GM18519 (cell line): ENCODE measurements around the gene BNIP3.

Source experiments
- ATAC-seq: cut with Tn5 transposase; IDR thresholded peaks from one replicate; pipeline ENCODE4 v1.9.1; 2021; ENCODE audit warnings: mild to moderate bottlenecking, moderate library complexity; ENCODE audit not compliant: unreplicated experiment, low FRiP score

BNIP3 gene

DNA sequence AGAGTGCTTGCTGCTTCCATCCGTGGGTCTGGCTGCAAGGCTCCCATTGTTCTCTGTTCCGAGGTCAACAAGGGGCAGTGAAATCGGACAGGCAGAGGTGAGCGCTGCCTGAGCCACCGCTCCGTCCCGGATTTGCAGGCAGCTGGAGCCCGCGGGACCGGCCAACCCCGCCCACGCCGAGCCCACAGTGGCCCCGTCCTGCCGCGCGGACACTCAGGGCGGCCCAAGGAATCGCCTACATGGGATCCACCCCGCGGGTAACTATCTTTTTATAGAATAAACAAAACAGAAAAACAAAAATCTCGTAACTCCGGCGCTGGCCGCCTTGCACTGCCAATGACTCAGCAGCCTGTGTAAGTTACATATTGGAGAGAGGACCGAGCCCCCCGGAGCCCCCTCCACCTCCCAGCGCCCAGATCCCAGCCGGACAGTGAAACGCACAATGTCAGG is 1.9 kb downstream of the BNIP3 start:
- no peak for ATAC-seq

DNA sequence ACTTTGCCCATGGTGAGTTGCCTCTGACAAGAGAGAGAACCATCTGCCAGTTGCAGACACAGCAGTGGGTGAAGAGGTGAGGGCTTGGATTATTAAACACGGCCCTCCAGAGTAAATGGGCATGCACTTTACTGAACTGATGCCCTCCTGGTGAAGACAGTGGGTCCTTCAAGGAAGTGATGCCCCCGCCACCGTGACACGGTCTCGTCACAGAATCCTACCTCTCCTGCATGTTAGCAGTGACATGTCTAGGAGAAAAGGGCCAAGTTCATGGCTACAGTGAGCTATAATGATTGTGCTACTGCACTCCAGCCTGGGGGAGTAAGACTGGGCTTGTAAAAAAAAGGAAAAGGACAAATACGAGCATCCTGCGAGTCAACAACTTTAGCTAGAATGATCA is 2.4 kb downstream of the BNIP3 start:
- no peak for ATAC-seq

- ATAC-seq, result no peak
Measured at GRCh38 chr10:131978851-131979250, 2.9 kb downstream of the BNIP3 start.

DNA sequence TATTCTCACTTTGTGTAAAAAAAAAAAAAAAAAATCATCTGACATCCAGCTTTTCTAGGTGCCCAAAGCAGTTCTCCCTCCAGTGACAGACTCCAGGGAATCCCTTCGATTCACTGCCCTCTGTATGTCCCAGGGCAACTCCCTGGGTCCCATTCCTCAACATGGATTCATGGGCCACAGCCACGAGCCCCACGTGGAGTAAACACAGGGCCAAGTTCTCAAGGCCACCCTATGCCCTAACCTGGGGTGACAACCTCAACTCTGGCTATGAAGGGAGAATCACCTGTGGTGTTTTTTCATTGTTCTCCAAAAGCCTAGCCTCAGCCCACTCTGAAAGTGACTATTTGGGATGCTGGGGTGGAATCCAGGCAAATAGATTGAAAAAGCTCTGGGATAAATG is 3.4 kb downstream of the BNIP3 start:
- no peak for ATAC-seq

DNA sequence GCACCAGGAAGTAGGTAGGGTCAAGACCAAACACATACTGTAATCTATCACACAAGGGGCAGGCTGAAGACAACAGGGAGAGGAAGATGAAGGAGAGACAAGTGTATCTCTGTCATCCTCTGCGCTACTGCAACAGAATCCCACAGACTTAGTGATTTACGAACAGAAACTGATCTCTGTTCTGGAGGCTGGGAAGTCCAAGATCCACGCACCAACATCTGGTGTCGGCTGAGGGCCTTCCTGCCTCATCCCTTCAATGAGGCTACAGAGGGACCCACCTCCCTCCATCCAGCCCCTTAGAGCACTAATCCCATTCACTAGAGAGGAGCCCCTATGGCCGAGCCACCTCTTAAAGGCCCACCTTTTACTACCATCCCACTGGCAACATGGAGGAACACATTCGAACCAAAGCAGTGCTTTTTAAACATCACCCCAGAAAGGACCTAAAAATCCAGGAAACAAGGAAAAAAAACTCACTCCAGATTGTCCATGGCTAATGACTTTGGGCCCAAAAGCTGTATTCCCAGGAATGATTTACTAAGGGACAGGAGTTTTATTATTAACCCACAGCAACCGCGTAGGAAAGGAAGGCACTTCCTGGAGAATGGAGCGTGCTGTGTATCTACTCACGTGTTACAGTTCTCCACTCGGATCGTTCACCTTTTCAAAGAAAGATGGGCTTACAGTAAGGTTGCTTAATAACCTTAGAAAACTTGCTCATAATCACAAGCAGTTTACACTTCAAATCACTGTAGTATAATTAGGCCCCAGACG is 4.2 kb downstream of the BNIP3 start:
- no peak for ATAC-seq

DNA sequence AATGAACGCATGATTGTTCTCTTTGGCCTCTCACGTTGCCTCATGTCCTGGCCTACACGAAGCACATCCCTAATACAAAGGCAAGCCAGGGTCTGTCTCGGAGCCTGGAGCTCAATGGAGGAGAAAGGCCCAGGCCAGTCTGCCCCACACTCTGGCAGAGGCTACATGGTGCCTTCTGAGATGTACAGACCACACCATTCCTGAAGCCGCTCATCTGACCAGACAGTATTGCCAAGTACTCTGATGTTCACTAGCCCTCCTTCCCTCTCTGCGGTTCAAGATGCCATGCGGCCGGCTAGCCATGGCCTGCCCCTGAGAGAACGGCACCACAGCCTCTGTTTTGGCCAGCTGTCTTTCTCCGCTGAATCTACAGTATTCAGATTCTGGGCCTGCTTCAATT is 5.9 kb downstream of the BNIP3 start:
- ATAC-seq, result no peak

- no peak for ATAC-seq
Measured at GRCh38 chr10:131975003-131975402, 6.7 kb downstream of the BNIP3 start.

GRCh38 chr10:131974034-131974817 is 7.5 kb downstream of the BNIP3 start:
- ATAC-seq, result no peak

- no peak for ATAC-seq
Measured at GRCh38 chr10:131973160-131973951, 8.4 kb downstream of the BNIP3 start.

- no peak for ATAC-seq
Measured at GRCh38 chr10:131972474-131973071, 9.2 kb downstream of the BNIP3 start.

- no peak for ATAC-seq
Measured at GRCh38 chr10:131971591-131971990, 10.1 kb downstream of the BNIP3 start.

- ATAC-seq, result no peak
Measured at GRCh38 chr10:131970946-131971345, 10.8 kb downstream of the BNIP3 start.

DNA sequence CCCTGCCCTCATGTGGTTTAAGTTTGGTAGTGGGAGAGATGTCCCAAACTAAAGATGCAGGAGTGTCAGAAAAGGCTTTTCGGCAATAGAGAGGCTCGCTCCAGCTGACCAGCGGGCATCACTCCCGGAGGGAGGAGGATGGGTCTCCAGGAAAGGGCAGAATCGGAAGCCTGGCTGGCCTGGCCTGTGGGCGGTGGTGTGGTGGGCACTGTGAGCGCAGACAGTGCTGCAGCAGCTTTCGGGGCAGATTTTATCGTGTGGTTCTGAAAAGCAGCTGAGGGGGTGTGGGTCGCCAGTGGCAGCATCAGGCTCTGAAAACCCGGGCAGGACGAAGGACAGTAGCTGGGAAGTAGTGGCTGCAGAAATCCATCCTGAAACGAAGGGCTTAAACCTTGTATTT is 12.8 kb downstream of the BNIP3 start:
- ATAC-seq, result no peak

DNA sequence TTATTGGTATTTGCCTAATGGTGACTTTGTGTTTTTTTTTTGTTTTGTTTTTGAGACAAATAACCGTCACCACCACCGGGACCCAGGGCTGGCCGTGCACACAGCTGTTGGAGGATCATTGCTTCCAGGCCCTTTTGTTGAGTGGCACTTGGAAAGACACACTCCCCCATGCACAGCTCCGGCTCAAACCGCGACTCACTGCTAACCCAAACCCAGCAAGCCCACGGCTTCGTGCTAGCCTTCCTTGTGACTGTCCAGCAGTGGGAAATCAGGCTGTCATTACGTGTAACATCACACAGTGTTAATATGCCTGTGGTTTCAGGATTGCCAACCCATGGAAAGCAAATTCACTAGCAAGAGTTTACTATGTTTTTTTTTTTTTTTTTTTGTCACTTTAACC is 17.4 kb downstream of the BNIP3 start:
- ATAC-seq, result no peak

DNA sequence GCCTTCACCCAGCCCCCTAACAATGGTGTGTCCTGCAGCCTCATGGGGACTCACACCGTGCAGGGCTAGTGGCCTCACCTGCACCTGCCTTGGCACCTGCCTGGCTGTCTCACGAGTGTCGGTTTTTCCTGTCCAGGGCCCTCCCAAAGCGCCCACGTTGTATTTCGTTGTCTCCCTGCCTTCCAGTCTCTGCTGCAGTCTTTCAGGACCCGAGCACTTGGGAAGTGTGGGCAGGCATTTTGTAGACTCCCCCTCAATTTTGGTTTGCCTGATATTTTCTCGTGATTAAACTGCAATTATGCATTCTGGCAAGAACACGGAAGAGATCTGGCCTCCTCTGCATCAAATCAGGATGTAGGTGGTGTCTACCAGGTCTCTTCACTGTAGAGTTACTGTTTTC is 17.9 kb downstream of the BNIP3 start:
- no peak for ATAC-seq

- no peak for ATAC-seq
Measured at GRCh38 chr10:131963350-131963749, 18.4 kb downstream of the BNIP3 start.

- ATAC-seq, result no peak
Measured at GRCh38 chr10:131961777-131962662, 19.7 kb downstream of the BNIP3 start.

GRCh38 chr10:131961047-131961776 is 20.5 kb downstream of the BNIP3 start:
- ATAC-seq, result no peak

GRCh38 chr10:131960631-131961046 is 21.1 kb downstream of the BNIP3 start:
- ATAC-seq, result no peak
